GM19438 (cell line): ENCODE results near the gene TXNDC16.
"Not testable (repeated sequence)": the region's sequence is repeated elsewhere in the genome, so short reads cannot be mapped to it uniquely, and the experiment has no call there.

Experiments used
- ATAC-seq: cut with Tn5 transposase; IDR thresholded peaks from one replicate; pipeline ENCODE4 v1.9.1; 2021; ENCODE audit warnings: low read depth; ENCODE audit not compliant: unreplicated experiment

The TXNDC16 gene

DNA sequence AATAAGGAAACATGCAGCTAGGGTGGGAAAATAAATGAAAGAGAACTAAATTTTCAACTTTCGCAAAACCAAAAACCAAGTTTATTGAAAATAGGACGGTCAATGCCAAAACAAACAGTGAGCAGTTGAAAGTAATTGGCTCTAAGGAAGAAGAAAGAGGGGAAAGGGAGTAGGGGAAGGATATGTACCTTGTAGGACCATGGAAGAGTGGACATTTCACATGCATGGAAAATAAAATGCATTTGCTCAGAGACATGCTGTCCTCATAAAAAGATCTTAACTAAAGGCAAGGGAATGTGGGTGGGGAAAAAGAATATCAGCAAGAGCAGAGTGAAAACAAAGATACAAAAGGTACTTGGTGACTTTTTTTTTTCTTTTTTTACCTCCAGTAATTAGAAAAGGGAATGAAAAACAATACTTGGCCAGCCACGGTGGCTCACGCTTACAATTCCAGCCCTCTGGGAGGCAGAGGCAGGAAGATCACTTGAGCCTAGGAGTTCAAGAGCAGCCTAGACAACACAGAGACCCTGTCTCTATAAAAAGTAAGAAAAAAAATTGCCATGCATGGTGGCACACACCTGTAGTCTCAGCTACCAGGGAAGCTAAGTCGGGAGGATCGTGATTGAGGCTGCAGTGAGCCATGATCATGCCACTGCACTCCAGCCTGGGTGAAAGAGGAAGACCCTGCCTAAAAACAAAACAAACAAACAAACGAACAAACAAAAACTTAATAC is 6.6 kb downstream of the TXNDC16 start:
- no peak for ATAC-seq

- no peak for ATAC-seq
These were observed 13.7 kb downstream of the TXNDC16 start for GRCh38 chr14:52538623-52539022.

- ATAC-seq = no peak
These were observed 16.0 kb downstream of the TXNDC16 start for GRCh38 chr14:52536269-52536668.

DNA sequence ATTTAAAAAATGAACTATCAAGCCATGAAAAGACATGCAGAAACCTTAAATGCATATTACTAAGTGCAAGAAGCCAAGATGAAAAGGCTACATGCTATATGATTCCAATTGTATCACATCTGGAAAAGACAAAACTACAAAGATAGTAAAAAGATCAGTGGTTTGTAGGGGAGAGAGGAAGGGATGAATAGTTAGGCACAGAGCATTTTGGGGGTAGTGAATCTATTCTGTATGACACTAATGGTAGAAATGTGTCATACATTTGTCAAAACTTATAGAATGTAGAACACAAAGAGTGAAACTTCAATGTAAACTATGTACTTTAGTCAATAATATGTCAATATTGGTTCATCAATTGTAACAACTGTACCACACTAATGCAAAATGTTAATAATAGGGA is 20.8 kb downstream of the TXNDC16 start:
- ATAC-seq = no peak

GRCh38 chr14:52527052-52527451 is 25.3 kb downstream of the TXNDC16 start:
- no peak for ATAC-seq

- ATAC-seq = no peak
These were observed 29.5 kb downstream of the TXNDC16 start for GRCh38 chr14:52522581-52523345.

DNA sequence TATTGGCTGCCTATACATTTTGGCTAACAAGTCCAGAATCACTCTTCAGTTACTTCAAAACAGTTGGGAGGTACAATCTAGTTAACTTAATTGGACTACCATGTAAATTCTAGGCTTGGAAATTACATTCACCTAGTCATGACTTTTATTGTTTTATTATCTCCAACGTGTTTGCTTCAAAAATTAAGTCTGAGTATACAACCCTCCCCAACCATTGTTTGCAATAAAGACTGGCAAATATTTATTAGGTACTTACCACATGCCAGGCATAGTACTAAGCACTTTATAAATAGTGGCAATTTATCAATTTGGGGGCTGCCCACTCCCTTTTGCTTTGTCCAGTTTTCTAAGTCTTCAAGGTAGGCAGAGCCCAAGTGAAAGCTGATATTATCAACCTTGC is 30.3 kb downstream of the TXNDC16 start:
- ATAC-seq = no peak

GRCh38 chr14:52514046-52514811 is 38.1 kb downstream of the TXNDC16 start:
- no peak for ATAC-seq

DNA sequence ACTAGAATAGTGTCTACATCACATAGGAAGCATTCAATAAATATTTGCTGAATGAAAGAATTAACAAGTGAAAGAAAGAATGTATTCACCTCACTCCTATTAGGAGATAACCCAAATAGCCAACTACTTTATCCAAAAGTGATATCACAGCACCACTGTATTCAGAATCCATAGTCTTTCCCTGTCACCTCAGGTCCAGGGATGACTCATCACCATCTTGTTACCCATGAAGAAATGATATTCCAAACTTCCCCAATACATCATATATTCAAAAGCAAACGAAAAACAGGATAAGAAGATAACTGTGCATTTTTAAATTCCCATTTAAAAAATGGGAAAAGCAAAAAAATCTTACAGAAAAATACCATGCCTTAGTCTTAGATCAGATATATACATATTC is 39.1 kb downstream of the TXNDC16 start:
- ATAC-seq = no peak

DNA sequence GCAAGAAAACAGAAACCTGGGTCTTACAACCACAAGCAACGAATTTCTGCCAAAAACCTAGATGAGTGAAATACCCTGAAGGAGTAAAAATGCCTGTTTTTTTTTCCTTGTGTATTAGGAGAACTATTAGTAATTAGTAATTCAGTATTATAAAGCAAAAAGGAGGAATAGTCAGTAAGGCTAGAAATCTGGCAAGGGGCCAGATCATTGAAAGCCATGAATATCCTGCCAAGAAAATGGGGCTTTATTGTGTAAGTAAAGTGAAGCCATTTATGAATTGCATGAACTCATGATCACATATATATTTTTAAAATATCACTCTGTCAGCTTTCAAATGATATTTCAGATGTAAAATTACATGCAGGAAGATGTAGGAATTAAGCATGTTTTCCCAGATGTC is 57.9 kb downstream of the TXNDC16 start:
- ATAC-seq = no peak

DNA sequence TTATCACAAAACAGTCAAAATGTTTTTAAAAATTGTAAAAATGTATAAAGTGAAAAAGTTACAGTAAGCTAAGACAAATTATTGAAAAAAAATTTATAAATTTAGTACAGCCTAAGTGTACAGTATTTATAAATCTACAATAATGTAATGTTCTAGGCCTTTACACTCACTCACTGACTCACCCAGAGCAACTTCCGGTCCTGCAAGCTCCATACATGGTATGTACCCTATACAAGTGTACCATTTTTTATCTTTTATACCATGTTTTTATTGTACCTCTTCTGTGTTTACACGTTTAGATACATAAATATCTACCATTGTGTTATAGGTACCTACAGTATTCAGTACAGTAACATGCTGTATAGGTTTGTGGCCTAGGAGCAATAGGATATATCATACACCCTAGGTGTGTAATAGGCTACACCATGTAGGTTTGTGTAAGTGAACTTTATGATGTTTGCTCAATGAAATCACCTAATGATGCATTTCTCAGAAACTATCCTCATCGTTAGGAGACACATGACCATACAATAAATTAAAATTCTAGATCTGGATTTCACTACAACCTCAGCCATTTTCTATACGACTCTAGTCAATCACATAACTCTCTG is 66.8 kb downstream of the TXNDC16 start:
- no peak for ATAC-seq

DNA sequence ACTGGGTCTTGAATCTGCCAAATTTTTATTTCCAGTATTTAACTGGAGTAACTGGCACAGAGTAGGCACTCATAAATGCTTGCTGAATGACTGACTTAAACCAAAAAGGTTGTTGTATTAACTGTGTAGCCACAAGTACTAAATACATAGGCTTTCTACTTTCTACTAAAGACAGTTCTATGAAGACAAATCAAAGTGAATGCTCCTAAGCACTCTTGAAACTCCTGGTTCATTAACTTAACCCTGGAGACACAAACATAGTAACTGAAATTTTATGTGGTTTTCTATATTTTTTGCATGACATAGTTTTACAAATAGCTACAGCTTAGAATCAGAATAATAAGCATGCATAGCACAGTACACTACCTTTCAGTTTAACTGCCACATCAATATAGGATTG is 70.4 kb downstream of the TXNDC16 start:
- ATAC-seq = no peak

GRCh38 chr14:52473557-52473956 is 78.7 kb downstream of the TXNDC16 start:
- no peak for ATAC-seq

DNA sequence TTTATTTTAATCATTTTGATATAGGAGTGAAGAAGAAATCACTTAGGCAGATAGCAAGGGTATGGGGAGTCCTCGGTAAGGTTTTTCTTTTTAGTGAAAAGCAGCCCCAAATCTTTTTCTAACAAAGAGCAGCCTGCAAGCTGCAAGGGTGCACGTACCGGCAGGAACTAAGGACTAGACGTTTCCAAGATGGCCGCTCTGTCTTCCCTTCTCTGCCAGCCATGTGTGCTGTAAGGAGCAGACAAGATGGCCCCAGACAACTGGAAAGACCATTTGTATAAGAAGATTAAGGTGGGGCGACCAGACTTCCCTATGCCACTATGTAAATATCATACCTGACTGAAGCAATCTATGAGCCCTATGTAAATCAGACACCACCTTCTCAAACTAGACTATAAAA is 79.6 kb downstream of the TXNDC16 start:
- no peak for ATAC-seq

DNA sequence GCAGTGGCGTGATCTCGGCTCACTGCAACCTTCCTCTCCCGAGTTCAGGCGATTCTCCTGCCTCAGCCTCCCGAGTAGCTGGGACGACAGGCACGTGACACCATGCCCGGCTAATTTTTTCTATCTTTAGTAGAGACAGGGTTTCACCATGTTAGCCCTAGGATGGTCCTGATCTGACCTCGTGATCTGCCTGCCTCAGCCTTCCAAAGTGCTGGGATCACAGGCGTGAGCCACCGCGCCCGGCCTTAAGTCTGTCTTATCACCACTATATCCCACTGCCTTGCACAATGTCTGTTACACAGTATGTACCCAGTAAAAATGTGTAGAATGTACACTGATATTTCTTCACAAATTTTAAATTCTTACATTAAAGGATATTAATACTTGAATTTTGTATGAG is 80.1 kb downstream of the TXNDC16 start:
- ATAC-seq = not testable (repeated sequence)

DNA sequence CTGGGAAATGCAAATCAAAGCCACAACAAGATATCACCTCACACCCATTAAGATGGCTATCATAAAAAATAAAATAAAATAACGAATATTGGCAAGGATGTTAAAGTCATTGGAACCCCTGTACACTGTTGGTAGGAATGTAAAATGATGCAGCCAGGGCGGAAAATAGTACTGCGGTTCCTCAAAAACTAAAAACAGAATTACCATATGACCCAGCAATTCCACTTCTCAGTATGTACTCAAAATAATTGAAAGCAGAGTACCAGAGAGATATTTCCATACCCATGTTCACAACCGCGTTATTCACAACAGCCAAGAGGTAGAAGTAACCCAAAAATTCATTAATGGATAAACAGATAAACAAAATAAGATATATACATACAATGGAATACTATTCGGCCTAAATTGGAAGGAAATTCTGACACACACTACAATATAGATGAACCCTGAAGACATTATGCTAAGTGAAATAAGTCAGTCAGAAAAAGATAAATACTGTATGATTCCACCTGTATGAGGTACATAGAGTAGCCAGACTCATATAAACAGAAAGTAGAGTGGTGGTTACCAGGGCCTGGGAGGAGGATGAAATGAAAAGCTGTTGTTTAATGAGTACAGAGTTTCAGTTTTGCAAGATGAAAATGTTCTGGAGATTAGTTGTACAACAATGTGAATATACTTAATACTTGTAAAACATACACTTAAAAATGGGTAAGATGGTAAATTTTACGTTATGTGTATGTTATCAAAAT is 84.6 kb downstream of the TXNDC16 start:
- no peak for ATAC-seq

GRCh38 chr14:52464175-52464574 is 88.1 kb downstream of the TXNDC16 start:
- ATAC-seq = no peak

DNA sequence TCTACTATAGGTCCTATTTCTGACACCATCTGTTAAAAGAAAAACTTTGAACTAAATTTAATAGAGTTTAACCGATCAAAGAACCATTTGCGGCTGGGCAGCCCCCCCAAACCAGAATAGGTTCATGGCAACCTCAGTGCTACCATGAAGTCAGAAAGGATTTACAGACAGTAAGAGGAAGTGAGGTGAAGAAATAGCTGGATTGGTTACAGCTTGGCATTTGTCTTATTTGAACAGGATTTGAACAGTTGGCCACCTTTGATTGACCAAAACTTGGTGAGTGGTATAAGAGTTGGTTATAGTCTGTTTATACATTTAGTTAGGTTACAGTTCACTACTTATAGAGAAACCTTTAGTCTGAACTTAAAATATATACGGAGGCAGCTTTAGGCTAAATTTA is 88.9 kb downstream of the TXNDC16 start:
- ATAC-seq = no peak

DNA sequence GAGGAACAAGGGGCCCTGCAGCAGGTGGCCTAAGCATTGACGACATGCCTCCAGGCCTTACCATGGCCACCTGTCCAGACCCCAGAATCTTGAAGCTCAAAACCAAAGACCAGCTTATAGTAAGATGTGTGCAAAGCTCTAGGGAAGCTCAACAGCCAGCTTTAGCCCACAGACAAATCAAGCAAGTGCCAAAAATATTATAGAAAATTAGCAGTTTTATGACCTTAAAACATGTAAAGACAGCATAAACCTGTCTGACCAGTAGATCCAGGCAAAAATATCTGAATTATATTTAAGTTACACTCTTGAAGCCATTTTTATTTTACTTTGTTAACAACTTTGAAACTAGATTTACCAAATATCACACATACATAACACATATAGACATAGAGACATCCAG is 90.6 kb downstream of the TXNDC16 start:
- no peak for ATAC-seq

GRCh38 chr14:52458721-52459085 is 93.6 kb downstream of the TXNDC16 start:
- no peak for ATAC-seq
